Suprapubic skin (tissue), 4 donors: Measurements from ENCODE around the gene ACSS1. TPM values are rescaled to one million over a fixed set of nuclear protein-coding genes. Genes with fewer than 3 reads are reported as not detected.

Experiments
- DNase-seq, 2 donors: peaks; one replicate each; pipeline ENCODE4 v3.0.0-alpha.2; 2019; ENCODE audit warnings: low spot score in 2 of 2
- H3K27ac ChIP-seq: fragments of 200-600 bp; sonication (generic); one replicate; pipeline ENCODE4 v1.5.1; 2019
- H3K27me3 ChIP-seq: fragments of 200-600 bp; sonication (generic); one replicate; pipeline ENCODE4 v1.5.1; 2019
- H3K36me3 ChIP-seq: fragments of 200-600 bp; sonication (generic); one replicate; pipeline ENCODE4 v1.5.1; 2019
- H3K4me1 ChIP-seq: fragments of 200-600 bp; sonication (generic); one replicate; pipeline ENCODE4 v1.5.1; 2019
- H3K4me3 ChIP-seq: fragments of 200-600 bp; sonication (generic); one replicate; pipeline ENCODE4 v1.5.1; 2019; ENCODE audit warnings: mild to moderate bottlenecking
- H3K9me3 ChIP-seq: fragments of 200-600 bp; sonication (generic); one replicate; pipeline ENCODE4 v1.5.1; 2019
- EP300 ChIP-seq: sonication (generic); formaldehyde crosslinking; IDR thresholded peaks from one replicate; pipeline ENCODE4 v1.6.1; 2017; ENCODE audit warnings: antibody characterized with exemption
- POLR2A ChIP-seq, 2 donors: fragments of 450-650 bp; IDR thresholded peaks; one replicate each; pipeline ENCODE4 v1.6.1; 2017; ENCODE audit warnings: antibody characterized with exemption in 2 of 2, mild to moderate bottlenecking in 2 of 2, moderate library complexity in 2 of 2
- POLR2AphosphoS5 ChIP-seq, 3 donors: sonication (generic); formaldehyde crosslinking; IDR thresholded peaks; one replicate each; pipeline ENCODE4 v1.6.1; 2017; ENCODE audit warnings: antibody characterized with exemption in 3 of 3
- WGBS: methylation state at CpG from one replicate; pipeline ENCODE4 v1.1.5; 2018; 5-methylcytosine and 5-hydroxymethylcytosine counted together
- total RNA-seq, 4 donors: library from RNA; depleted of rRNA; stranded (reverse); fragments of >200 nt; gene quantifications; one replicate each; pipeline ENCODE4 v1.1.0, GENCODE V29; 2016
- TF ChIP-seq, protein P1 (sequence below), 2 donors: fragments of 200-600 bp in 1 of 2; fragments of 450-650 bp in 1 of 2; sonication (generic) in 1 of 2; IDR thresholded peaks; one replicate each; pipeline ENCODE4 v1.5.1; 2016 to 2019; ENCODE audit warnings: antibody characterized with exemption in 2 of 2, mild to moderate bottlenecking in 1 of 2, moderate library complexity in 1 of 2

The ACSS1 gene
- total RNA-seq, 4 donors from 2014 or later = 29.0 to 80.0 (median 47.6) TPM

GRCh38 chr20:25085756-25086495 is 28.0 kb upstream of the ACSS1 start:
- no peak for DNase-seq
- TF ChIP-seq EP300 (no peak), POLR2AphosphoS5 (IDR thresholded peaks at IDR 0.05) (no peak), POLR2A (IDR thresholded peaks at IDR 0.05) (no peak)
- TF ChIP-seq, protein P1, sequence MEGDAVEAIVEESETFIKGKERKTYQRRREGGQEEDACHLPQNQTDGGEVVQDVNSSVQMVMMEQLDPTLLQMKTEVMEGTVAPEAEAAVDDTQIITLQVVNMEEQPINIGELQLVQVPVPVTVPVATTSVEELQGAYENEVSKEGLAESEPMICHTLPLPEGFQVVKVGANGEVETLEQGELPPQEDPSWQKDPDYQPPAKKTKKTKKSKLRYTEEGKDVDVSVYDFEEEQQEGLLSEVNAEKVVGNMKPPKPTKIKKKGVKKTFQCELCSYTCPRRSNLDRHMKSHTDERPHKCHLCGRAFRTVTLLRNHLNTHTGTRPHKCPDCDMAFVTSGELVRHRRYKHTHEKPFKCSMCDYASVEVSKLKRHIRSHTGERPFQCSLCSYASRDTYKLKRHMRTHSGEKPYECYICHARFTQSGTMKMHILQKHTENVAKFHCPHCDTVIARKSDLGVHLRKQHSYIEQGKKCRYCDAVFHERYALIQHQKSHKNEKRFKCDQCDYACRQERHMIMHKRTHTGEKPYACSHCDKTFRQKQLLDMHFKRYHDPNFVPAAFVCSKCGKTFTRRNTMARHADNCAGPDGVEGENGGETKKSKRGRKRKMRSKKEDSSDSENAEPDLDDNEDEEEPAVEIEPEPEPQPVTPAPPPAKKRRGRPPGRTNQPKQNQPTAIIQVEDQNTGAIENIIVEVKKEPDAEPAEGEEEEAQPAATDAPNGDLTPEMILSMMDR (IDR thresholded peaks at IDR 0.05) = no peak
- Histone ChIP-seq H3K4me3 (no peak overlapping the region), H3K4me1 (peaks cover 28% of the 10 kb centered on the region), H3K27me3 (peaks cover 81% of the 10 kb centered on the region), H3K9me3 (no peaks in the 10 kb centered on the region), H3K27ac (no peak overlapping the region), H3K36me3 (no peaks in the 10 kb centered on the region)
- WGBS = 66% methylated on average over 10 of the region's 10 CpGs

DNA sequence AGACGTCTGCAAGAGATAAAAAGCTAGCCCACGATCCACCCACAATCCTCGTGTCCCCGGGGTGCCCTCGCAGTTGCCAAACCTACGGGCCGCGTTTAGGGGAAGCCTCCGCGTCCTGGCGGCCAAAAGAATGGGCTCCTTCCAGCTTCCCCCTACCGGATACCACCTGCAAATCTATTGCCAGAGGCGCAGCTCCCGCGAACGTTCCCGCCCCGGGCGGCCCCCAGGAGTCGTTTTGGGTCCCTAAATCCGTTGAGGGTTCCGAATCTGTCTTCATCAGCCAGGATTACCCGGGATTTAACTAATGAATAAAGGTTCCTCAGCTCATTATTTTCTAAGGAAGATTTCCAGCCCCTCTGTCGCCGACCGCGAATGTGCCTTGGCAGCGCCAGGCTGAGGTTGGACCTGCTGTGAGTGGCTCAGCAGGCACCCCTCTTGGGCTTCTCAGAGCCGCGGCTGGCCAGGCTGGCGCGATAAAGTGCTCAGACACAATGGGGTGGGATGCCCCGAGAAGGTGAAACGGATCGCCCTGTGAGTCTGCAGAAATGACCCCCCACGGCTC is 26.8 kb upstream of the ACSS1 start:
- H3K27me3 ChIP-seq = peaks cover 89% of the 10 kb centered on the region
- no peaks in the 10 kb centered on the region for H3K9me3 ChIP-seq
- no peak overlapping the region for H3K27ac ChIP-seq
- H3K4me3 ChIP-seq = no peak overlapping the region
- peaks cover 28% of the 10 kb centered on the region for H3K4me1 ChIP-seq
- no peaks in the 10 kb centered on the region for H3K36me3 ChIP-seq
- TF ChIP-seq, protein P1 (IDR thresholded peaks at IDR 0.05) = no peak
- TF ChIP-seq EP300 (no peak), POLR2AphosphoS5 (IDR thresholded peaks at IDR 0.05) (no peak), POLR2A (IDR thresholded peaks at IDR 0.05) (no peak)
- WGBS = 10% methylated on average over 2 of the region's 36 CpGs
- DNase-seq = no peak

DNA sequence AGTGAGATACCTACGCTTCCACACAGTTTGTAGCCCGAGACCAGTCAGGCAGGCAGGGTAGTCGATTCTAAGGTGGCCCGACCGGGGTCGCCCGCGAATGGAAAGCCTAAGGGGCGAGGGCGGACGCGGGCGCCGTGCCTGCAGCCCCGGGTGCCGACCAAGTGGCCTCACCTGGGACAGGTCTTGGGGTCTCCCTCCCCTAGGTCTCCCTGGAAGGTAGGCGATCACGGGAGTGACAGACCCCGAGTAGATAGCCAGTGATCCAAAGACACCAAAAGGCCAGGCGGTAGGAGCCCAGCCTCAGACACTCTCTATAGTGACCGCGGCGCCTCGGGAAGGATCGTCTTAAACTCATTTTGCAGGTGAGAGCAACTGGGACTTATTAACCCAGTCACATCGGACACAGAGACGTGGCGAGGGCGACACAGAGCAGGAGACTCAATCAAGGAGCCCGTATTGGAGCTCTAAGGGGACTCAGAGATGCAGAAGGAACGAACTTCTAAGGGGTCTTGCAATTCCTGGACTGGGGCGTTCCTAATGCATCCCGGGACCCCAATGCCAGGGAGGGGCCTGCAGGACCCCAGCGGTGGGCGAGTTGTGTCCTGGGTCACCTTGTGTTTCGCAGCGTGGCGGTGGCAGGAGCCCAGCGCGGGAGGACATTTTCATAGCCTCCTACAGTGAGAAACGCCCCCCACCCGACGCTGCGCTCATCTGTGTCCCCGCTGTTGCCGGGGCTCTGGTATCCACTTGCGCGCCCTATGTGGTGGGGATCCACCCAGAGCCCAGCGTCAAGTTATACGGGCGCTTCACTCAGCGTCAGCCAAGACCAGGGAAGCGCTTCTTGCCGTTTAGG is 26.1 kb upstream of the ACSS1 start:
- DNase-seq = no peak
- TF ChIP-seq, protein P1 (IDR thresholded peaks at IDR 0.05) = no peak
- TF ChIP-seq POLR2A (IDR thresholded peaks at IDR 0.05) = no peak
- no peak for TF ChIP-seq POLR2AphosphoS5 (IDR thresholded peaks at IDR 0.05)
- TF ChIP-seq EP300 = no peak
- H3K4me3 ChIP-seq = no peak overlapping the region

DNA sequence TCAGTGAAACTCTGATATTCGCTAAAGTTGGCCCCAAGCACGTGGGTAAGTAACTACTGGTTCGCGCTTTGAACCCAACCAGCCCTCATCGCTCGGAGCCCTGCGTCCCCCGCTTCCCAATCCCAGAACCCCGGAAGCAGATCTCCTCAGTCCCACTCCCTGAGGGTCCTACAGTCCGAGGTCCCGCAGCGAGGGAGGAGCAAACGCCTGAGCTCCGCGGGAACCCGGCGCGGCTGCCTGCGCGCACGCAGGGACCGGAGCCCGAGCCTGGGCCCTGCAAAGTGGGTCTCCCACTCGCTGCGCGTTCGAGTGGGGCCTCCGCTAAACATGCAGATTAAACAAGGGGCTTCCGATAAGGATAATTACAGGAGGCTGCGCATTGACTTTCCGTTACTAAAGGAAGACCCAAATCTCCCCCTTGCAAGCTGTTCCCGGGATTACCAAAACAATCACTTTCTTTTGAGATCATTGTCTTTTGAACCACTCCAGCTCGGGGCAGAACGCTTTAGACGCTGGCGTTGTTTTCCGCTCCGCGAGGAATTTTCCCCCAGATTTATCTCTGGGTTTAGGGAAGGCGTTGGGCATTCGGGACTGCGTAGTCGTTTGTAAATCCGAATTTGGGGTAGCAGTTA is 25.3 kb upstream of the ACSS1 start:
- Histone ChIP-seq H3K4me1 (peaks cover 28% of the 10 kb centered on the region), H3K4me3 (no peak overlapping the region), H3K9me3 (no peaks in the 10 kb centered on the region), H3K27me3 (peaks cover 97% of the 10 kb centered on the region), H3K27ac (no peak overlapping the region), H3K36me3 (no peaks in the 10 kb centered on the region)
- 4% methylated on average over 38 of the region's 44 CpGs for WGBS
- DNase-seq = no peak
- TF ChIP-seq POLR2AphosphoS5 (IDR thresholded peaks at IDR 0.05) (no peak), POLR2A (IDR thresholded peaks at IDR 0.05) (no peak), EP300 (no peak)
- TF ChIP-seq, protein P1 (IDR thresholded peaks at IDR 0.05) = no peak

More for the DNA sequence above, 26.1 kb upstream of the ACSS1 start:
- peaks cover 28% of the 10 kb centered on the region for H3K4me1 ChIP-seq
- H3K27me3 ChIP-seq = peaks cover 96% of the 10 kb centered on the region
- H3K27ac ChIP-seq = no peak overlapping the region
- no peaks in the 10 kb centered on the region for H3K9me3 ChIP-seq
- no peaks in the 10 kb centered on the region for H3K36me3 ChIP-seq
- 13% methylated on average over 18 of the region's 54 CpGs for WGBS
